Measurements from ENCODE around the gene CRNKL1.

Gene CRNKL1

DNA sequence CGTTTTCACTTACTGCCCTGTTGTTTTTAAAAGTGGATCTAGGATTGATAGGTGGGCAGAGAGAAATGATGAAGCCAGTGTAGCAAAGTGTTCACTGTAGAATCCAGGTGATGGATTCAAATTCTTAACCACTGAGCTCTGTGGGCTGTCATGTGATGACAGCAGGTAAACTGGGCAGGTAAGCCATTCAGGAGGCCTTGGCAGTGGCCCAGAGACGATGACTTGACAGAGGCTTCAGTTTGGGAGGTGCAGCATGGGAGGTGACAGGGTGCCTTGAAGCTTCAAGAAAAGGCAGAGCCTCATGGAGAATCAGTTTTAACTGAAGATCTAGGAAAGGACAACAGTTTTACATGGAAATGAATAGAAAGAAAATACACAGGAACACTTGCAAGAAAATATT lies 33.1 kb downstream of the CRNKL1 start:
- peaks cover 28 to 68% (median 55%) of the 10 kb centered on the region in 11 experiments; a peak in 20 of 22 replicates for H4K20me1 ChIP-seq
- H3K4me2 ChIP-seq: peak overlapping the region; percentile 77 to 98 (median 93)
- H3K9ac ChIP-seq: peak overlapping the region in 10 of 11 experiments; percentile 89 to 97 (median 95); a peak in 16 of 22 replicates
- H3K9me3 ChIP-seq (replicated peaks in 1 of 11): no peaks in the 10 kb centered on the region
- no peaks in the 10 kb centered on the region for H3K27me3 ChIP-seq
- H3K4me3 ChIP-seq: peak overlapping the region; percentile 82 to 99 (median 94); a peak in 17 of 20 replicates
- peak overlapping the region in 7 of 11 experiments; percentile 89 to 95 (median 91); a peak in 10 of 22 replicates for H3K27ac ChIP-seq
- H3K36me3 ChIP-seq: peaks cover 24 to 56% (median 50%) of the 10 kb centered on the region in 11 experiments
- no peak for TF ChIP-seq Cebpa-rat (IDR thresholded peaks at IDR 0.05)
- peaks cover 54 to 80% (median 71%) of the 10 kb centered on the region in 10 experiments for H3K4me1 ChIP-seq

DNA sequence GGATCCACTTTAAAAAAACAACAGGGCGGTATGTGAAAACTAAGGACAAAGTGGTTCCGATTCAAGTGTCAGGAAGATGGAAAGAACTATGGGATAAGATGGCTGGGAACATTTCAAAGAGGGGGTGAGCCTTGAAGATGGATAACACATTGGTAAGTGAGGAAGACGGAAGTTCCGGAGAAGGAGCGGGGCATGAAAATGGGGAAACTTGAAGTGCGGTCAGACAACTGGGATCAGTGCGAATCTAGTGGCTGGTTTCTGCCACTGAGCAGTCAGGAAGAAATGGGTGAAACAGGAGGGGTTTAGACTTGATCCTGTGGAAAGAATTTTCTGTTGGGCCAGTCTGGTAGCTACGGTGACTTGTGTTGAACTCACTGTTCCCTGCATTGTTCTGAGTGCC lies 33.9 kb downstream of the CRNKL1 start:
- Histone ChIP-seq H3K36me3 (peaks cover 17 to 48% (median 42%) of the 10 kb centered on the region in 11 experiments), H3K27ac (peak overlapping the region in 10 of 11 experiments; percentile 87 to 95 (median 92); a peak in 20 of 22 replicates), H3K9ac (peak overlapping the region; percentile 89 to 97 (median 95))

DNA sequence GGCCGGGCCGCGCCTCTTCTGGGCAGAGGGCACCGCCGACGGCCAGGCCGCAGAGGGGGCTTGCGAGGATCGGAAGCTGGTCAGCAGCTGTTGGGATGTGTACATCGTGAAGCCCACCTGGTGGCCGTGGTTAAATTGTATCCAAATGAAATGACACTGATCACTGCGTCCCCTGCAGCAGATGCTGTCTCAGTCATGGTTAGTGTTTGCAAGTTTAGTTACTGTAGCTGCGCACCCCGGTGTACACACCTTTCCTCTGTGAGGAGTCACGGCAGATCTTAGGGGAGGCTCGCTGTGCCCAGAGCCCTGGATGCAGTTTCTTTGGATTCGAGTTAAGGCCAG lies 34.5 kb downstream of the CRNKL1 start:
- peaks cover 15 to 54% (median 42%) of the 10 kb centered on the region in 11 experiments; a peak in 19 of 22 replicates for H4K20me1 ChIP-seq
- H3K4me3 ChIP-seq: peak overlapping the region; percentile 82 to 99 (median 94)
- peaks cover 54 to 83% (median 73%) of the 10 kb centered on the region in 10 experiments for H3K4me1 ChIP-seq
- peak overlapping the region; percentile 77 to 98 (median 93) for H3K4me2 ChIP-seq
- H3K9ac ChIP-seq: peak overlapping the region; percentile 89 to 97 (median 95)
- peaks cover 11 to 43% (median 37%) of the 10 kb centered on the region in 11 experiments for H3K36me3 ChIP-seq
- no peak for TF ChIP-seq Cebpa-rat (IDR thresholded peaks at IDR 0.05)
- no peaks in the 10 kb centered on the region for H3K27me3 ChIP-seq
- peak overlapping the region; percentile 85 to 95 (median 91) for H3K27ac ChIP-seq
- no peaks in the 10 kb centered on the region for H3K9me3 ChIP-seq (replicated peaks in 1 of 11)

More for the DNA sequence above, 33.9 kb downstream of the CRNKL1 start:
- Histone ChIP-seq H3K4me1 (peaks cover 54 to 83% (median 74%) of the 10 kb centered on the region in 10 experiments), H3K27me3 (no peaks in the 10 kb centered on the region), H4K20me1 (peaks cover 20 to 60% (median 47%) of the 10 kb centered on the region in 11 experiments; a peak in 20 of 22 replicates), H3K9me3 (replicated peaks in 1 of 11) (no peaks in the 10 kb centered on the region), H3K4me2 (peak overlapping the region; percentile 77 to 98 (median 93)), H3K4me3 (peak overlapping the region; percentile 82 to 99 (median 94))
- TF ChIP-seq Cebpa-rat (IDR thresholded peaks at IDR 0.05): no peak

DNA sequence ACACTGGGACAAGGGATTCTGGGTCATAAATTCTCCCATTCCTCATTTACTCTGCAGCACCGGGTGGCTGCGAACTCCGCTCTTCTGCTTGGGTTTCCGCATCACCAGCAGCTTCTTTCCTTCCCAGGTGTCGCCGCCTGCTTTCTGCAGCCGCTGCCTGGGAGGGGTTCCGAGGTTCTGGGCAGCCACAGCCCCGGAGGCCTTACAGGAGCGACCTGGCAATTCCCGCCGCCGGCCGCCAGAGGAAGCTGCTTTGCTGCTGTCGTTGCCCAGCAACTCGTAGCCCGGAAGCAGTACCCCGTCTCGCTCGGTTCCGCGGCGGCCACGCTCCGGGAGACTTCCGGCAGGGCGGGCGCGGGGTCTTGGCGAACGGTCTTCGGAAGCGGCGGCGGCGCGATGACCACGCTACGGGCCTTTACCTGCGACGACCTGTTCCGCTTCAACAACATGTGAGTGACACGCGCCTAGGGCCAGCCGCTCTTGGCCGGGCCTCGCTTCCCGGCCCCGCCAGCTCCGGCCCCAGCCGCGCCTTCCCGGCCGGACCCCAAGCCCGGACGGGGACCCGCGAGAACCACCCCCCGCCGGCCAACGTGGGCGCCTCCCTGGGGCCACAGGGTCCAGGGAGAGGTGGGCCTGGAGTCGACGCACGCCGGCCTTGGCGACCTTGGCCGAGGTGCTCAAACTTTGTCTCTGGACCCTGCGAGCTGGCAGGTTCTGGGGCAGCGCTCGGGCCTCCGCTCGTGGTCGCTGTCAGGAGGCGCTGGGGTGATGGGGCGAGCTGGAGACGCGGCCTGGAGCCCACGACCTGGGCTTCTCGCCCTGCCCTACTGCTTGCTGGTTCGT lies 35.0 kb downstream of the CRNKL1 start, which contains the start of gene NAA20:
NAA20 (plus strand) TSS at position 362 of the 843 bp plus-strand sequence; CDS start at position 397, 35 bp downstream.
- Histone ChIP-seq H3K4me1 (peaks cover 58 to 83% (median 67%) of the 10 kb centered on the region in 10 experiments), H3K9ac (peak within 1 kb of the TSS; percentile 89 to 97 (median 95)), H3K9me3 (replicated peaks in 1 of 11) (no peaks in the 10 kb centered on the region), H3K27ac (peak within 1 kb of the TSS; percentile 85 to 95 (median 91)), H3K27me3 (no peaks in the 10 kb centered on the region), H3K4me3 (peak within 1 kb of the TSS; percentile 82 to 99 (median 94)), H3K4me2 (peak within 1 kb of the TSS; percentile 77 to 98 (median 93)), H3K36me3 (peaks cover 8 to 37% (median 31%) of the 10 kb centered on the region in 11 experiments; a peak in 19 of 22 replicates), H4K20me1 (peaks cover 11 to 49% (median 37%) of the 10 kb centered on the region in 11 experiments; a peak in 18 of 22 replicates)
- no peak for TF ChIP-seq Cebpa-rat (IDR thresholded peaks at IDR 0.05)

DNA sequence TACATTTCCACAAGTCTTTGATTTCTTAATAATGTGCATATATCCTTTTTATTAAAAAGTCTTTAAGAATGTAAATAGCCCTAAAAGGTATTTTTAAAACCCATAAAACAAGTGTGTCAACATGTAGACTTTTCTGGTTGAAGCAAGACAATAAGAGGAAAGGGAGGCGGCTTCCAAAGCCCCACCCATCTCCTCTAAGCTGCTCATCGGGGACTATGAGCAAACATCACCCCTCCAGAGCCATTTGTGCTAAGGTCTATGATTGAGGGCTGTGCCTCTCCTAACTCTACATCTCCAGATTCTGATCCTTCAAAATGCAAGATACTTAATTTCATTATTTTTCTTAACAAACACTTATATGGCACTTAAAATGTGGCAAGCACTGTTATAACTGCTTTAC lies 37.6 kb downstream of the CRNKL1 start:
- Histone ChIP-seq H3K27me3 (no peaks in the 10 kb centered on the region), H3K27ac (no peak overlapping the region), H3K4me1 (peaks cover 60 to 83% (median 67%) of the 10 kb centered on the region in 10 experiments), H3K9me3 (replicated peaks in 1 of 11) (no peaks in the 10 kb centered on the region), H3K36me3 (peaks cover 6 to 16% (median 14%) of the 10 kb centered on the region in 11 experiments; a peak in 18 of 22 replicates), H3K9ac (no peak overlapping the region), H4K20me1 (peaks cover 2 to 23% (median 15%) of the 10 kb centered on the region in 11 experiments; a peak in 12 of 22 replicates), H3K4me3 (no peak overlapping the region), H3K4me2 (peak overlapping the region in 5 of 11 experiments; percentile 30 to 60 (median 33); a peak in 10 of 22 replicates)
- TF ChIP-seq Cebpa-rat (IDR thresholded peaks at IDR 0.05): no peak

DNA sequence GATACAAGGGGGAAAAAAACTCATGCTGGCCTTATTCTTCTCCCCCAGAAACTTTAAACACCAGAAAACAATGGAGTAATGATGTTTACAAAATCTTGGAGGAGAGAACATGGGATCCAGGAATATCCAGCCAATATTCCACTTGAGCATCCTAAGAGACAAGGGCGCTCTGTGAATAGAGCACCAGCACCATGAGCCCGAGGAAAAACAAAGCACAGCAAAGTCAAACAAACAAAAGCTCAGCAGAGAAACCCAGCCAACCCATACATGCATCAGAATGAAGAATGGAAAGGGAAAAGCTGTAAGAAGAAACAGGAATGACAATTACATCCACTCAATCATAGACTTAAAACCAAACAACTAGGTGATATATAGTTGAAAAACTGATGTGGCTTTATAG lies 39.7 kb downstream of the CRNKL1 start:
- Histone ChIP-seq H3K4me1 (peaks cover 57 to 89% (median 70%) of the 10 kb centered on the region in 10 experiments), H3K4me2 (peak overlapping the region in 3 of 11 experiments; percentile 6 to 91 (median 86); a peak in 3 of 22 replicates), H4K20me1 (peaks cover 0 to 2% (median 0%) of the 10 kb centered on the region in 11 experiments; a peak in 4 of 22 replicates), H3K27me3 (no peaks in the 10 kb centered on the region), H3K27ac (peak overlapping the region in 1 of 11 experiments; percentile 12; a peak in 2 of 22 replicates), H3K9me3 (replicated peaks in 1 of 11) (no peaks in the 10 kb centered on the region), H3K4me3 (no peak overlapping the region), H3K36me3 (no peaks in the 10 kb centered on the region), H3K9ac (no peak overlapping the region)
- no peak for TF ChIP-seq Cebpa-rat (IDR thresholded peaks at IDR 0.05)

DNA sequence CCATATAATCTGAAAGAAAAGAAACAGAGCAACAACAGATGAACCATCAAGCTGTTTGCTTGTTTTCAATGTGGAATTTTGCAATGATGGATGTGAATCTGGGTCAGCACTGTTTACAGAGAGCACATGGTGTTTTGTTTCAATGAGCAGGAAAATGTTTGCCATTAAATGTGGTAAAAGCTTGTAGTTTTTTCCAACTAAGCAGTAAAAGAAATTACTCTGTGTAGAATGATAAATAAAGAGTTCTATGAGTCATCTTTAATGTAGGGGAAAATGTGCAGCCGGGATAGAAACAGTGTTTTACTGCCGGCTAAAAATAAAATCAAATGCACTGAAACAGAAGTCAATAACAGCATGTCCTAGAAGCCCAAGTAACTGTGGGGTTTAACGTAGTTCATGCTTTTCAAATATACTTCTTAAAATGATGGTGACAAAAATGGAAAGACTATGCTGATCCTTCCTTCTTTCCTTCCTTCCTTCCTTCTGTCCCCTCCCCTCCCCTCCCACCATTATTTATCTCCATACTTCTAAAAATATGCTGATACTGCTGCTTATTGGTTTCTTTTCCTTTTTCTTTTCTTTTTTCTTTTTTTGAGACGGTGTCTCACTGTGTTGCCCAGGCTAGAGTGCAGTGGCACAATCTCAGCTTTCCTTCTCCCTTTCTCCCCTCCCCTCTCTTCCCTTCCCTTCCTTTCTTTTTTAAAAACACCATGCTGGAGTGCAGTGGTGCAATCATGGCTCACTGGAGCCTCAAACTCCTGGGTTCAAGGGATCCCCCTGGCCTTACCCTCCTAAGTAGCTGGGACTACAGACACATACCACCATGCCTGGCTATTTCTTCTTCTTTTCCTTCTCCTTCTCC lies 41.4 kb downstream of the CRNKL1 start:
- Histone ChIP-seq H3K4me2 (peak overlapping the region; percentile 63 to 91 (median 83)), H3K4me3 (peak overlapping the region in 4 of 10 experiments; percentile 20 to 38 (median 30); a peak in 7 of 20 replicates), H3K9me3 (replicated peaks in 1 of 11) (no peaks in the 10 kb centered on the region), H3K36me3 (no peaks in the 10 kb centered on the region), H3K4me1 (peaks cover 47 to 96% (median 72%) of the 10 kb centered on the region in 10 experiments), H4K20me1 (no peaks in the 10 kb centered on the region), H3K27me3 (no peaks in the 10 kb centered on the region), H3K27ac (peak overlapping the region; percentile 44 to 86 (median 75)), H3K9ac (peak overlapping the region; percentile 11 to 75 (median 59); a peak in 21 of 22 replicates)
- TF ChIP-seq Cebpa-rat (IDR thresholded peaks at IDR 0.05): no peak

DNA sequence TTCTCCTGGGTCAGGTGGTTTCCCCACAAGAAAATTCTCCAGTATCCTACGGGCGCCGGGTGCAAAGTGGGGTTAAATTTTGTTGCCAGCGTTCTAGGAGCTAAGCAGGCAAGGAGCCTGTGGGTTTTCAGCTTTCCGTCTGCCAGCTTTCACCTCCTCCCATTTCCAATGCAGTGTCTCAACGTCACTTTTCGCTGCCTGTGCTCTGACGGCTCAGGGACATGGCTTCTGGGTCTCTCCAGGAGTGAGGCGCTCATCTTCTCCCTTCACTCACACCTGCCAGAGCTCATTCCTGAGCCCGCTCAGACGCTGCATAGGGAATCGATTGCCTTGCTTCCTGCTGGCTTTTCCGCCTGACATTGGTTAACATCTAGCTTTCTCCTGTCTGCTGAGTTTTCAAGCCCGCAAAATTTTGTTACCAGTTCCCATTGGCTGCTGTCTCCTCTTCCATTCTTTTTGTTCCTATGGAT lies 42.4 kb downstream of the CRNKL1 start:
- no peaks in the 10 kb centered on the region for H3K9me3 ChIP-seq (replicated peaks in 1 of 11)
- no peak for TF ChIP-seq Cebpa-rat (IDR thresholded peaks at IDR 0.05)
- H3K36me3 ChIP-seq: peaks cover 0 to 4% (median 0%) of the 10 kb centered on the region in 11 experiments; a peak in 3 of 22 replicates
- peaks cover 53 to 97% (median 76%) of the 10 kb centered on the region in 10 experiments for H3K4me1 ChIP-seq
- H3K4me3 ChIP-seq: peak overlapping the region in 2 of 10 experiments; percentile 1 to 20; a peak in 3 of 20 replicates
- no peaks in the 10 kb centered on the region for H3K27me3 ChIP-seq
- no peaks in the 10 kb centered on the region for H4K20me1 ChIP-seq
- H3K27ac ChIP-seq: peak overlapping the region; percentile 44 to 86 (median 75)
- peak overlapping the region; percentile 27 to 75 (median 60); a peak in 20 of 22 replicates for H3K9ac ChIP-seq
- H3K4me2 ChIP-seq: peak overlapping the region; percentile 63 to 91 (median 85)

All from BLaER1 treated with 17β-estradiol and CSF1 and Interleukin-3, amounts not matched to agents 10 nM and 100 nM (cell line).